WTC11 (cell line): ENCODE results near the gene NR5A1.

Source experiments
- ETV6 ChIP-seq: sonication (generic); formaldehyde crosslinking; IDR thresholded peaks from 2 replicates; pipeline ENCODE4 v1.8.1; 2022; ENCODE audit warnings: mild to moderate bottlenecking, missing genetic modification reagents
- PRRX2 ChIP-seq: fragments of 250-450 bp; sonication (Bioruptor Pico); IDR thresholded peaks from 2 replicates; pipeline ENCODE4 v1.8.0; 2021; ENCODE audit warnings: mild to moderate bottlenecking
- SP1 ChIP-seq: sonication (generic); formaldehyde crosslinking; conservative IDR thresholded peaks from 2 replicates; pipeline ENCODE4 v1.8.1; 2022; ENCODE audit warnings: missing genetic modification reagents
- ZNF232 ChIP-seq: sonication (generic); formaldehyde crosslinking; IDR thresholded peaks from 2 replicates; pipeline ENCODE4 v1.8.0; 2022; ENCODE audit warnings: mild to moderate bottlenecking, missing genetic modification reagents
- TF ChIP-seq, protein P1 (sequence below): fragments of 200-600 bp; IDR thresholded peaks from 2 replicates; pipeline ENCODE4 v1.8.0; 2022; ENCODE audit warnings: antibody characterized with exemption
- TF ChIP-seq, protein P2 (sequence below): sonication (generic); formaldehyde crosslinking; IDR thresholded peaks from 2 replicates; pipeline ENCODE4 v1.8.0; 2022; ENCODE audit warnings: mild to moderate bottlenecking, missing genetic modification reagents
- TF ChIP-seq, protein P3 (sequence below): sonication (generic); formaldehyde crosslinking; IDR thresholded peaks from 2 replicates; pipeline ENCODE4 v1.8.1; 2022; ENCODE audit warnings: low read depth, missing genetic modification reagents, borderline replicate concordance
- TF ChIP-seq, protein P4 (sequence below): sonication (generic); formaldehyde crosslinking; IDR thresholded peaks from 2 replicates; pipeline ENCODE4 v1.8.1; 2023; ENCODE audit warnings: mild to moderate bottlenecking, missing genetic modification reagents, borderline replicate concordance
- TF ChIP-seq, protein P5 (sequence below): sonication (generic); formaldehyde crosslinking; IDR thresholded peaks from 2 replicates; pipeline ENCODE4 v1.8.1; 2023; ENCODE audit warnings: mild to moderate bottlenecking, missing genetic modification reagents, moderate library complexity

DNA sequence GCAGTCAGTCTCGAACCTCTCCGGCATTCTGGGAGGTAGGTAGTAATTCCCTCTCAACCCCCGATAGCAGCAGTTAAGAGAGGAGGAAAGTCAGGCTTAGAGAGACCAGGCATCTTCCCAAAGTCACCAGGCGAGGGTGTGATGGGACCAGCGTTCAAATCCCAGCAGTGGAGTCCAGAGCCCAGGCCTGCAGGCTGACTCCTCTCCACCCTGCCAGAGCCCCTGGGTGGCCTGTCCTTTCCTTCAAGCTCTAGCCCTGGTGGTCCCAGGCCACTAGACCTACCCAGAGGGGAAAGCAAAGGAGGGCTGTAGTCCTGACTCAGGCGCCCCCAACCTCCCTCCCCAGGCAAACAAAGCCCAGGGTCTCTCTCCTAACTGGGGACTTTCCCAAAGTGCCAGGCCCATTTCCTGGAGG, 4.2 kb upstream of the NR5A1 start:
- TF ChIP-seq, protein P1, sequence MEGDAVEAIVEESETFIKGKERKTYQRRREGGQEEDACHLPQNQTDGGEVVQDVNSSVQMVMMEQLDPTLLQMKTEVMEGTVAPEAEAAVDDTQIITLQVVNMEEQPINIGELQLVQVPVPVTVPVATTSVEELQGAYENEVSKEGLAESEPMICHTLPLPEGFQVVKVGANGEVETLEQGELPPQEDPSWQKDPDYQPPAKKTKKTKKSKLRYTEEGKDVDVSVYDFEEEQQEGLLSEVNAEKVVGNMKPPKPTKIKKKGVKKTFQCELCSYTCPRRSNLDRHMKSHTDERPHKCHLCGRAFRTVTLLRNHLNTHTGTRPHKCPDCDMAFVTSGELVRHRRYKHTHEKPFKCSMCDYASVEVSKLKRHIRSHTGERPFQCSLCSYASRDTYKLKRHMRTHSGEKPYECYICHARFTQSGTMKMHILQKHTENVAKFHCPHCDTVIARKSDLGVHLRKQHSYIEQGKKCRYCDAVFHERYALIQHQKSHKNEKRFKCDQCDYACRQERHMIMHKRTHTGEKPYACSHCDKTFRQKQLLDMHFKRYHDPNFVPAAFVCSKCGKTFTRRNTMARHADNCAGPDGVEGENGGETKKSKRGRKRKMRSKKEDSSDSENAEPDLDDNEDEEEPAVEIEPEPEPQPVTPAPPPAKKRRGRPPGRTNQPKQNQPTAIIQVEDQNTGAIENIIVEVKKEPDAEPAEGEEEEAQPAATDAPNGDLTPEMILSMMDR: no peak
- TF ChIP-seq, protein P2, sequence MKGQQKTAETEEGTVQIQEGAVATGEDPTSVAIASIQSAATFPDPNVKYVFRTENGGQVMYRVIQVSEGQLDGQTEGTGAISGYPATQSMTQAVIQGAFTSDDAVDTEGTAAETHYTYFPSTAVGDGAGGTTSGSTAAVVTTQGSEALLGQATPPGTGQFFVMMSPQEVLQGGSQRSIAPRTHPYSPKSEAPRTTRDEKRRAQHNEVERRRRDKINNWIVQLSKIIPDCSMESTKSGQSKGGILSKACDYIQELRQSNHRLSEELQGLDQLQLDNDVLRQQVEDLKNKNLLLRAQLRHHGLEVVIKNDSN (CRISPR knock-in tag): no peak
- TF ChIP-seq, protein P3, sequence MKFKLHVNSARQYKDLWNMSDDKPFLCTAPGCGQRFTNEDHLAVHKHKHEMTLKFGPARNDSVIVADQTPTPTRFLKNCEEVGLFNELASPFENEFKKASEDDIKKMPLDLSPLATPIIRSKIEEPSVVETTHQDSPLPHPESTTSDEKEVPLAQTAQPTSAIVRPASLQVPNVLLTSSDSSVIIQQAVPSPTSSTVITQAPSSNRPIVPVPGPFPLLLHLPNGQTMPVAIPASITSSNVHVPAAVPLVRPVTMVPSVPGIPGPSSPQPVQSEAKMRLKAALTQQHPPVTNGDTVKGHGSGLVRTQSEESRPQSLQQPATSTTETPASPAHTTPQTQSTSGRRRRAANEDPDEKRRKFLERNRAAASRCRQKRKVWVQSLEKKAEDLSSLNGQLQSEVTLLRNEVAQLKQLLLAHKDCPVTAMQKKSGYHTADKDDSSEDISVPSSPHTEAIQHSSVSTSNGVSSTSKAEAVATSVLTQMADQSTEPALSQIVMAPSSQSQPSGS (CRISPR knock-in tag): no peak
- TF ChIP-seq SP1 (CRISPR knock-in tag): no peak
- TF ChIP-seq ETV6 (CRISPR knock-in tag): no peak
- TF ChIP-seq, protein P4, sequence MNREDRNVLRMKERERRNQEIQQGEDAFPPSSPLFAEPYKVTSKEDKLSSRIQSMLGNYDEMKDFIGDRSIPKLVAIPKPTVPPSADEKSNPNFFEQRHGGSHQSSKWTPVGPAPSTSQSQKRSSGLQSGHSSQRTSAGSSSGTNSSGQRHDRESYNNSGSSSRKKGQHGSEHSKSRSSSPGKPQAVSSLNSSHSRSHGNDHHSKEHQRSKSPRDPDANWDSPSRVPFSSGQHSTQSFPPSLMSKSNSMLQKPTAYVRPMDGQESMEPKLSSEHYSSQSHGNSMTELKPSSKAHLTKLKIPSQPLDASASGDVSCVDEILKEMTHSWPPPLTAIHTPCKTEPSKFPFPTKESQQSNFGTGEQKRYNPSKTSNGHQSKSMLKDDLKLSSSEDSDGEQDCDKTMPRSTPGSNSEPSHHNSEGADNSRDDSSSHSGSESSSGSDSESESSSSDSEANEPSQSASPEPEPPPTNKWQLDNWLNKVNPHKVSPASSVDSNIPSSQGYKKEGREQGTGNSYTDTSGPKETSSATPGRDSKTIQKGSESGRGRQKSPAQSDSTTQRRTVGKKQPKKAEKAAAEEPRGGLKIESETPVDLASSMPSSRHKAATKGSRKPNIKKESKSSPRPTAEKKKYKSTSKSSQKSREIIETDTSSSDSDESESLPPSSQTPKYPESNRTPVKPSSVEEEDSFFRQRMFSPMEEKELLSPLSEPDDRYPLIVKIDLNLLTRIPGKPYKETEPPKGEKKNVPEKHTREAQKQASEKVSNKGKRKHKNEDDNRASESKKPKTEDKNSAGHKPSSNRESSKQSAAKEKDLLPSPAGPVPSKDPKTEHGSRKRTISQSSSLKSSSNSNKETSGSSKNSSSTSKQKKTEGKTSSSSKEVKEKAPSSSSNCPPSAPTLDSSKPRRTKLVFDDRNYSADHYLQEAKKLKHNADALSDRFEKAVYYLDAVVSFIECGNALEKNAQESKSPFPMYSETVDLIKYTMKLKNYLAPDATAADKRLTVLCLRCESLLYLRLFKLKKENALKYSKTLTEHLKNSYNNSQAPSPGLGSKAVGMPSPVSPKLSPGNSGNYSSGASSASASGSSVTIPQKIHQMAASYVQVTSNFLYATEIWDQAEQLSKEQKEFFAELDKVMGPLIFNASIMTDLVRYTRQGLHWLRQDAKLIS (CRISPR knock-in tag): no peak
- TF ChIP-seq PRRX2 (CRISPR knock-in tag): no peak
- TF ChIP-seq ZNF232 (CRISPR knock-in tag): no peak
- TF ChIP-seq, protein P5, sequence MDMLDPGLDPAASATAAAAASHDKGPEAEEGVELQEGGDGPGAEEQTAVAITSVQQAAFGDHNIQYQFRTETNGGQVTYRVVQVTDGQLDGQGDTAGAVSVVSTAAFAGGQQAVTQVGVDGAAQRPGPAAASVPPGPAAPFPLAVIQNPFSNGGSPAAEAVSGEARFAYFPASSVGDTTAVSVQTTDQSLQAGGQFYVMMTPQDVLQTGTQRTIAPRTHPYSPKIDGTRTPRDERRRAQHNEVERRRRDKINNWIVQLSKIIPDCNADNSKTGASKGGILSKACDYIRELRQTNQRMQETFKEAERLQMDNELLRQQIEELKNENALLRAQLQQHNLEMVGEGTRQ (CRISPR knock-in tag): no peak
